Large intestine (tissue), 3 donors: ENCODE data around the gene SYNGR2. TPM values are rescaled to one million over a fixed set of nuclear protein-coding genes. Genes with fewer than 3 reads are reported as not detected.
"Not testable (repeated sequence)": the region's sequence is repeated elsewhere in the genome, so short reads cannot be mapped to it uniquely, and the experiment has no call there.

Experiments used
- DNase-seq, 2 donors: peaks; one replicate each; pipeline versions ENCODE4 v3.0.0 to v3.0.0-alpha.2; 2013
- H3K27ac ChIP-seq: one replicate; pipeline ENCODE4 v1.5.1; 2013; ENCODE audit warnings: low read length
- H3K27me3 ChIP-seq: 2 replicates; pipeline ENCODE4 v1.6.1; 2013; ENCODE audit warnings: low read length; ENCODE audit not compliant: control insufficient read depth, insufficient read depth
- H3K36me3 ChIP-seq: 2 replicates; pipeline ENCODE4 v1.6.1; 2013; ENCODE audit warnings: low read length; ENCODE audit not compliant: control insufficient read depth, insufficient read depth
- H3K4me1 ChIP-seq: one replicate; pipeline ENCODE4 v1.6.1; 2013; ENCODE audit warnings: low read length; ENCODE audit not compliant: control insufficient read depth, insufficient read depth
- H3K4me3 ChIP-seq: one replicate; pipeline ENCODE4 v1.5.1; 2013; ENCODE audit warnings: low read length
- H3K9me3 ChIP-seq: one replicate; pipeline ENCODE4 v1.6.1; 2013; ENCODE audit warnings: mild to moderate bottlenecking, low read depth, low read length, moderate library complexity; ENCODE audit not compliant: control insufficient read depth
- WGBS: methylation state at CpG from one replicate; pipeline ENCODE4 v1.1.5; 2013; ENCODE audit warnings: low lambda C conversion rate; ENCODE audit not compliant: insufficient coverage; 5-methylcytosine and 5-hydroxymethylcytosine counted together
- polyA plus RNA-seq: library from polyadenylated mRNA; unstranded; fragments of 120-200 nt; gene quantifications from one replicate; pipeline ENCODE4 v1.2.1, GENCODE V29; 2013

The SYNGR2 gene
- polyA plus RNA-seq, 1 donor: 156 TPM

- peaks cover 10% of the 10 kb centered on the region for H3K9me3 ChIP-seq
- no peak for DNase-seq
- H3K4me3 ChIP-seq: no peak overlapping the region
- no peaks in the 10 kb centered on the region for H3K36me3 ChIP-seq
- H3K27ac ChIP-seq: no peak overlapping the region
- WGBS: 94% methylated on average over 2 of the region's 9 CpGs
- peaks cover 7% of the 10 kb centered on the region for H3K27me3 ChIP-seq
- H3K4me1 ChIP-seq: peaks cover 27% of the 10 kb centered on the region
These were observed 32.4 kb upstream of the SYNGR2 start for GRCh38 chr17:78135858-78136500.

- Histone ChIP-seq H3K9me3 (peaks cover 4% of the 10 kb centered on the region), H3K36me3 (no peaks in the 10 kb centered on the region), H3K27ac (peak overlapping the region; percentile 29), H3K4me3 (no peak overlapping the region), H3K27me3 (no peaks in the 10 kb centered on the region), H3K4me1 (peaks cover 30% of the 10 kb centered on the region)
- no peak for DNase-seq
- WGBS: no CpG with 5 or more reads among the region's 26 CpGs
These were observed 30.8 kb upstream of the SYNGR2 start for GRCh38 chr17:78137392-78138203.

- no peaks in the 10 kb centered on the region for H3K36me3 ChIP-seq
- H3K9me3 ChIP-seq: peaks cover 4% of the 10 kb centered on the region
- no peak overlapping the region for H3K27ac ChIP-seq
- no CpG with 5 or more reads among the region's 17 CpGs for WGBS
- no peak overlapping the region for H3K4me3 ChIP-seq
- peaks cover 33% of the 10 kb centered on the region for H3K4me1 ChIP-seq
- H3K27me3 ChIP-seq: no peaks in the 10 kb centered on the region
- no peak for DNase-seq
These were observed 29.9 kb upstream of the SYNGR2 start for GRCh38 chr17:78138204-78139060.

GRCh38 chr17:78139861-78140168 lies 28.6 kb upstream of the SYNGR2 start:
- WGBS: 90% methylated on average over 10 of the region's 12 CpGs
- H3K9me3 ChIP-seq, H3K36me3 ChIP-seq, DNase-seq, H3K27me3 ChIP-seq, H3K27ac ChIP-seq, H3K4me3 ChIP-seq: not testable (repeated sequence)
- H3K4me1 ChIP-seq: peaks cover 47% of the 10 kb centered on the region

GRCh38 chr17:78140169-78141051 lies 28.0 kb upstream of the SYNGR2 start:
- Histone ChIP-seq H3K36me3 (no peaks in the 10 kb centered on the region), H3K27ac (peak overlapping the region; percentile 50), H3K4me1 (peaks cover 53% of the 10 kb centered on the region), H3K9me3 (peaks cover 4% of the 10 kb centered on the region), H3K27me3 (no peaks in the 10 kb centered on the region), H3K4me3 (peak overlapping the region; percentile 41)
- peak; percentile 98 for DNase-seq
- WGBS: no CpG with 5 or more reads among the region's 58 CpGs

GRCh38 chr17:78141437-78142118 lies 26.8 kb upstream of the SYNGR2 start:
- no peak for DNase-seq
- H3K9me3 ChIP-seq: peaks cover 4% of the 10 kb centered on the region
- WGBS: no CpG with 5 or more reads among the region's 20 CpGs
- no peaks in the 10 kb centered on the region for H3K36me3 ChIP-seq
- H3K4me1 ChIP-seq: peaks cover 63% of the 10 kb centered on the region
- no peaks in the 10 kb centered on the region for H3K27me3 ChIP-seq
- no peak overlapping the region for H3K4me3 ChIP-seq
- peak overlapping the region; percentile 41 for H3K27ac ChIP-seq

GRCh38 chr17:78142119-78142861 lies 26.1 kb upstream of the SYNGR2 start:
- Histone ChIP-seq H3K4me3 (no peak overlapping the region), H3K36me3 (no peaks in the 10 kb centered on the region), H3K27me3 (no peaks in the 10 kb centered on the region), H3K9me3 (peaks cover 4% of the 10 kb centered on the region), H3K4me1 (peaks cover 65% of the 10 kb centered on the region), H3K27ac (peak overlapping the region; percentile 41)
- peak in 1 of 2 donors; percentile 74 for DNase-seq
- no CpG with 5 or more reads among the region's 16 CpGs for WGBS

- H3K27me3 ChIP-seq: no peaks in the 10 kb centered on the region
- no peaks in the 10 kb centered on the region for H3K36me3 ChIP-seq
- H3K9me3 ChIP-seq: peaks cover 4% of the 10 kb centered on the region
- H3K4me3 ChIP-seq: no peak overlapping the region
- H3K27ac ChIP-seq: peak overlapping the region; percentile 92
- no peak for DNase-seq
- peaks cover 70% of the 10 kb centered on the region for H3K4me1 ChIP-seq
- no CpG with 5 or more reads among the region's 21 CpGs for WGBS
These were observed 24.9 kb upstream of the SYNGR2 start for GRCh38 chr17:78143214-78144146.
